ENCODE measurements around the gene NXPE3. TPM values are rescaled to one million over a fixed set of nuclear protein-coding genes. Genes with fewer than 3 reads are reported as not detected.

NXPE3 gene
- total and polyA plus RNA-seq, 2 of the 8 experiments (the other 6 are each of a cell fraction or from before 2014, with no cell fraction given), result 10.9 to 22.7 TPM

- no peaks in the 10 kb centered on the region for H3K27me3 ChIP-seq (replicated peaks in 1 of 4; ENCODE audit: control insufficient read depth in 3 of 4, extremely low read depth in 1 of 4, insufficient read depth in 3 of 4, low read length in 3 of 4)
- H3K4me2 ChIP-seq (ENCODE audit: insufficient read depth in 1 of 2, low read depth in 2 of 2, low read length in 2 of 2), result peak overlapping the region; percentile 78
- no peaks in the 10 kb centered on the region for H3K9me3 ChIP-seq (ENCODE audit: insufficient read depth in 2 of 2, low read depth in 1 of 2, low read length in 1 of 2)
- no peak overlapping the region for H4K8ac ChIP-seq (ENCODE audit: extremely low read depth, insufficient read depth, low read length)
- WGBS, 2 experiments (ENCODE audit: extremely low coverage in 1 of 2, insufficient coverage in 1 of 2, insufficient read length in 1 of 2, insufficient replicate concordance in 2 of 2, low coverage in 1 of 2, low lambda C conversion rate in 2 of 2, missing lambda C conversion rate in 1 of 2), result 85% methylated on average over 5 of the region's 5 CpGs; no CpG with 5 or more reads in 1 of the 2 experiments
- CTCF ChIA-PET (ENCODE audit: partially characterized antibody), result interaction anchor here (0.9 to 2.0 kb wide), 6 partner anchors 20 to 378 kb away, joined by 3 to 6 read pairs (median 4); partner anchors contain the start of gene PCNP
- peaks cover 0 to 10% of the 10 kb centered on the region in 2 experiments for H4K20me1 ChIP-seq (replicated peaks in 1 of 2; ENCODE audit: control insufficient read depth in 1 of 2, insufficient read depth in 2 of 2, low read length in 2 of 2)
- H3K14ac ChIP-seq (ENCODE audit: insufficient read length), result no peak overlapping the region
- H2BK12ac ChIP-seq (ENCODE audit: low read depth, low read length), result no peak overlapping the region
- FAIRE-seq (no peak), DNase-seq (ENCODE audit: low read depth in 1 of 2, low spot score in 2 of 2) (no peak)
- H2BK5ac ChIP-seq (ENCODE audit: low read depth, low read length), result no peak overlapping the region
- no peak overlapping the region for H3K27ac ChIP-seq (ENCODE audit: low read depth, low read length)
- no peak overlapping the region for H4K5ac ChIP-seq (ENCODE audit: insufficient read length, low read depth, low read length)
- no peak overlapping the region for H2BK15ac ChIP-seq (ENCODE audit: low read length)
- H3K9ac ChIP-seq (replicated peaks in 1 of 4; ENCODE audit: extremely low read depth in 1 of 4, low read depth in 3 of 4, low read length in 3 of 4), result peak overlapping the region in 2 of 4 experiments; percentile 58 to 85; a peak in 2 of 7 replicates
- peaks cover 25 to 46% (median 34%) of the 10 kb centered on the region in 4 experiments for H3K36me3 ChIP-seq (ENCODE audit: control insufficient read depth in 2 of 4, insufficient read depth in 4 of 4, low read length in 3 of 4)
- no peak overlapping the region for H3K18ac ChIP-seq (ENCODE audit: extremely low read depth, low read length)
- peaks cover 4 to 14% (median 9%) of the 10 kb centered on the region in 4 experiments for H3K4me1 ChIP-seq (replicated peaks in 1 of 4; ENCODE audit: control insufficient read depth in 3 of 4, insufficient read depth in 4 of 4, low read length in 3 of 4)
- no peak overlapping the region for H2BK20ac ChIP-seq (ENCODE audit: low read length)
- H3K23ac ChIP-seq (ENCODE audit: insufficient read length), result no peak overlapping the region
- H3K4ac ChIP-seq (replicated peaks; ENCODE audit: insufficient read length, low read depth, low read length), result no peak overlapping the region
- no peak overlapping the region for H3K56ac ChIP-seq (replicated peaks; ENCODE audit: insufficient read length, low read depth, low read length)
- no peak overlapping the region for H2AK5ac ChIP-seq (ENCODE audit: low read depth, low read length)
- H2BK120ac ChIP-seq (replicated peaks; ENCODE audit: low read depth, low read length), result no peak overlapping the region
- H3K79me1 ChIP-seq (ENCODE audit: low read depth, low read length), result no peaks in the 10 kb centered on the region
- peaks cover 13 to 35% of the 10 kb centered on the region in 2 experiments; a peak in 3 of 4 replicates for H3K79me2 ChIP-seq (ENCODE audit: control insufficient read depth in 1 of 2, insufficient read depth in 2 of 2, low read length in 2 of 2)
- H4K91ac ChIP-seq (replicated peaks; ENCODE audit: insufficient read length, low read length), result no peak overlapping the region
- H3K4me3 ChIP-seq (ENCODE audit: extremely low read depth in 1 of 4, insufficient read depth in 2 of 4, low read depth in 3 of 4, low read length in 4 of 4), result peak overlapping the region; percentile 82 to 99 (median 90); a peak in 7 of 8 replicates
- H3K23me2 ChIP-seq (ENCODE audit: low read depth, low read length), result no peaks in the 10 kb centered on the region; the same call in 1 of the 2 replicates
- POLR2A ChIA-PET (ENCODE audit: partially characterized antibody), result interaction anchor here (0.7 to 2.1 kb wide), 11 partner anchors 10 to 224 kb away, joined by 3 to 7 read pairs (median 4); no protein-coding TSS in a partner anchor
- H2AFZ ChIP-seq (ENCODE audit: low read length), result no peak overlapping the region
- TF ChIP-seq SIRT6 (IDR thresholded peaks at IDR 0.05; ENCODE audit: low read length) (no peak), EZH2 (IDR thresholded peaks at IDR 0.05; ENCODE audit: low read depth, low read length, severe bottlenecking) (no peak), RAD21 (IDR thresholded peaks at IDR 0.05 in 1 of 2, conservative IDR thresholded peaks at IDR 0.05 in 1 of 2; ENCODE audit: low read depth in 2 of 2, low read length in 2 of 2) (no peak), BRCA1 (IDR thresholded peaks at IDR 0.05; ENCODE audit: low read depth, low read length) (no peak), SAP30 (IDR thresholded peaks at IDR 0.05; ENCODE audit: insufficient read depth, insufficient replicate concordance, low read length) (no peak), CHD2 (IDR thresholded peaks at IDR 0.05; ENCODE audit: low read length) (no peak), TEAD4 (IDR thresholded peaks at IDR 0.05; ENCODE audit: low read depth, low read length) (no peak), CREB1 (IDR thresholded peaks at IDR 0.05) (no peak), SP4 (IDR thresholded peaks at IDR 0.05; ENCODE audit: low read length) (no peak), NRF1 (IDR thresholded peaks at IDR 0.05; ENCODE audit: low read depth, low read length) (no peak), SUZ12 (IDR thresholded peaks at IDR 0.05; ENCODE audit: low read length) (no peak), SRF (IDR thresholded peaks at IDR 0.05; ENCODE audit: low read depth, low read length) (no peak), BCL11A (IDR thresholded peaks at IDR 0.05; ENCODE audit: low read depth in 2 of 2, low read length in 2 of 2) (no peak)
Measured at GRCh38 chr3:101851072-101851770, 72.2 kb downstream of the NXPE3 start.
